K562 (cell line): ENCODE results near the gene TEX13C. TPM values are rescaled to one million over a fixed set of nuclear protein-coding genes. Genes with fewer than 3 reads are reported as not detected.

Experiments
- ATAC-seq: fragments of 200-7000 bp; cut with Tn5 transposase; 3 replicates; pipeline ENCODE4 v1.9.1; 2020; ENCODE audit warnings: moderate library complexity
- BruUV-seq: library from RNA; stranded (reverse); fragments of 400-500 nt; replicated peaks from 2 replicates; lab custom pipeline; 2021; lab: Mats Ljungman, UMichigan
- CTCF ChIA-PET: fragments of 300-600 bp; formaldehyde crosslinking; extraction: SDS; loops from one replicate; lab custom pipeline; 2021; ENCODE audit warnings: low intra/inter-chr PET ratio; lab: Yijun Ruan, JAX
- POLR2A ChIA-PET: fragments of 300-600, 350-650 bp; sonication (Branson Sonifier 250); formaldehyde crosslinking; extraction: SDS; loops from one replicate; lab custom pipeline; 2021; ENCODE audit warnings: antibody characterized with exemption, inconsistent platforms; lab: Yijun Ruan, JAX
- DNase-seq, 4 experiments: peaks; one replicate each; pipeline versions ENCODE4 v3.0.0 to v3.0.0-alpha.2; 2011 to 2018; ENCODE audit warnings: low spot score in 3 of 4, mixed read lengths in 3 of 4; ENCODE audit errors: extremely low read depth in 1 of 4
- FAIRE-seq: peaks from 2 replicates; lab custom pipeline; 2011; peaks lifted over from hg19 to GRCh38; lab: Jason Lieb, UNC
- H2AFZ ChIP-seq: 2 replicates; pipeline ENCODE4 v1.6.0; 2011; ENCODE audit warnings: low read depth, low read length, control low read depth, inconsistent platforms
- H3K27ac ChIP-seq: fragments of 200-600 bp; 3 replicates; pipeline ENCODE4 v1.8.0; 2011; ENCODE audit warnings: low read depth, mild to moderate bottlenecking, control low read depth, inconsistent platforms, low read length, moderate library complexity, mixed read lengths; ENCODE audit errors: extremely low read depth
- H3K27me3 ChIP-seq, 2 experiments: fragments of 300-600 bp in 1 of 2; 2 replicates in 1 of 2; 3 replicates in 1 of 2; pipeline versions ENCODE4 v1.6.0 to v1.8.0; 2011; ENCODE audit warnings: inconsistent platforms in 2 of 2, low read length in 2 of 2, mild to moderate bottlenecking in 1 of 2, mixed read lengths in 1 of 2, moderate library complexity in 1 of 2; ENCODE audit not compliant: control insufficient read depth in 2 of 2, insufficient read depth in 2 of 2
- H3K36me3 ChIP-seq: fragments of 300-600 bp; 3 replicates; pipeline ENCODE4 v1.8.0; 2011; ENCODE audit warnings: mild to moderate bottlenecking, low read length, inconsistent platforms; ENCODE audit not compliant: control insufficient read depth, insufficient read depth
- H3K4me1 ChIP-seq, 2 experiments: fragments of 200-600 bp in 1 of 2; replicated peaks in 1 of 2; 2 replicates in 1 of 2; 3 replicates in 1 of 2; pipeline versions ENCODE4 v1.5.1 to v1.8.0; 2011; ENCODE audit warnings: inconsistent platforms in 2 of 2, low read length in 2 of 2, mild to moderate bottlenecking in 1 of 2, mixed read lengths in 1 of 2, moderate library complexity in 1 of 2; ENCODE audit not compliant: control insufficient read depth in 2 of 2, insufficient read depth in 2 of 2
- H3K4me2 ChIP-seq: 2 replicates; pipeline ENCODE4 v1.6.1; 2011; ENCODE audit warnings: low read length, control low read depth, inconsistent platforms, mixed read lengths; ENCODE audit not compliant: insufficient read depth
- H3K4me3 ChIP-seq: fragments of 200-600 bp; sonication (generic), shearing (Covaris generic); 2 replicates; pipeline ENCODE4 v1.5.1; 2016; ENCODE audit warnings: control low read depth, inconsistent platforms
- H3K79me2 ChIP-seq: fragments of 200-600 bp; 3 replicates; pipeline ENCODE4 v1.8.0; 2011; ENCODE audit warnings: low read length, inconsistent platforms; ENCODE audit not compliant: control insufficient read depth, insufficient read depth
- H3K9ac ChIP-seq, 2 experiments: 2 replicates each; pipeline versions ENCODE4 v1.6.0 to v1.6.1; 2011; ENCODE audit warnings: low read depth in 2 of 2, low read length in 2 of 2, control low read depth in 1 of 2, inconsistent platforms in 1 of 2, mild to moderate bottlenecking in 1 of 2, mixed read lengths in 1 of 2; ENCODE audit not compliant: insufficient read depth in 1 of 2
- H3K9me1 ChIP-seq: one replicate; pipeline ENCODE4 v1.6.0; 2011; ENCODE audit warnings: inconsistent platforms, mild to moderate bottlenecking, low read length, moderate library complexity; ENCODE audit not compliant: control insufficient read depth, insufficient read depth
- H3K9me3 ChIP-seq: replicated peaks from 2 replicates; pipeline ENCODE4 v1.5.1; 2011; ENCODE audit warnings: low read depth, low read length, inconsistent platforms; ENCODE audit not compliant: control insufficient read depth, insufficient read depth
- H4K20me1 ChIP-seq: replicated peaks from 2 replicates; pipeline ENCODE4 v1.6.1; 2011; ENCODE audit warnings: low read length, inconsistent platforms, mixed read lengths; ENCODE audit not compliant: control insufficient read depth, insufficient read depth
- CC2D1A ChIP-seq: fragments of 450-650 bp; IDR thresholded peaks from 2 replicates; pipeline ENCODE4 v1.6.1; 2017; ENCODE audit warnings: mild to moderate bottlenecking
- CREB5 ChIP-seq: fragments of 250-450 bp; sonication (Bioruptor Pico); IDR thresholded peaks from 2 replicates; pipeline ENCODE4 v1.5.0; 2020; ENCODE audit warnings: mild to moderate bottlenecking
- DPF2 ChIP-seq: fragments of 450-650 bp; IDR thresholded peaks from 2 replicates; pipeline ENCODE4 v1.6.1; 2016
- ELK3 ChIP-seq: fragments of 450-650 bp; formaldehyde crosslinking; IDR thresholded peaks from 2 replicates; pipeline ENCODE4 v1.4.0; 2020; ENCODE audit warnings: mild to moderate bottlenecking
- EZH2 ChIP-seq: IDR thresholded peaks from 2 replicates; pipeline ENCODE4 v1.6.1; 2012; ENCODE audit warnings: low read depth, mild to moderate bottlenecking, inconsistent platforms, low read length, borderline replicate concordance
- HES1 ChIP-seq: fragments of 450-650 bp; IDR thresholded peaks from 2 replicates; pipeline ENCODE4 v1.6.1; 2016; ENCODE audit warnings: low read depth, mild to moderate bottlenecking, moderate library complexity
- HNRNPL ChIP-seq: fragments of 200-400 bp; formaldehyde crosslinking; IDR thresholded peaks from 2 replicates; pipeline ENCODE4 v1.6.1; 2017; ENCODE audit warnings: low read depth, mild to moderate bottlenecking, low read length
- PURB ChIP-seq: sonication (generic); formaldehyde crosslinking; IDR thresholded peaks from 2 replicates; pipeline ENCODE4 v1.9.0; 2021; ENCODE audit warnings: low read depth, mild to moderate bottlenecking, missing genetic modification reagents
- RFX7 ChIP-seq: fragments of 250-450 bp; sonication (Bioruptor Pico); IDR thresholded peaks from 2 replicates; pipeline ENCODE4 v1.5.1; 2021; ENCODE audit warnings: mild to moderate bottlenecking
- SMARCA5 ChIP-seq: fragments of 450-650 bp; IDR thresholded peaks from 2 replicates; pipeline ENCODE4 v1.6.1; 2016
- ZBTB12 ChIP-seq: fragments of 250-450 bp; sonication (Bioruptor Pico); IDR thresholded peaks from 2 replicates; pipeline ENCODE4 v1.4.0; 2020
- ZNF140 ChIP-seq: fragments of 250-450 bp; sonication (Bioruptor Pico); IDR thresholded peaks from 2 replicates; pipeline ENCODE4 v1.8.0; 2021; ENCODE audit warnings: moderate library complexity, mild to moderate bottlenecking, inconsistent platforms
- ZNF696 ChIP-seq: fragments of 250-450 bp; sonication (Bioruptor Pico); conservative IDR thresholded peaks from 2 replicates; pipeline ENCODE4 v1.4.0; 2020; ENCODE audit warnings: mild to moderate bottlenecking, moderate library complexity
- WGBS: fragments of 100-300 bp; shearing (Covaris generic); methylation state at CpG from one replicate; pipeline ENCODE4 v1.1.6; 2016; ENCODE audit warnings: low coverage, mixed read lengths; ENCODE audit not compliant: insufficient coverage; ENCODE audit errors: missing lambda C conversion rate; 5-methylcytosine and 5-hydroxymethylcytosine counted together
- in situ Hi-C: fragments of 300-500 bp; cut with MboI; formaldehyde crosslinking; loops from 4 replicates; pipeline ENCODE4 v1.15.0; 2018; ENCODE audit warnings: inconsistent platforms, mixed read lengths
- intact Hi-C: fragments of 100-400 bp; cut with micrococcal nuclease; formaldehyde crosslinking; loops from 2 replicates; pipeline ENCODE4 v1.14.2; 2022
- polyA plus RNA-seq, 8 experiments: library from polyadenylated mRNA; depleted of rRNA in 4 of 8; stranded (reverse) in 5 of 8; unstranded in 3 of 8; fragments of >200 nt; fragmentation: Nextera tagmentation in 2 of 8; fragmentation: Illumina TruSeq in 1 of 8; extraction: Ambion mirVana in 2 of 8; extraction: Trizol in 1 of 8; gene quantifications; 2 replicates each; pipeline versions ENCODE4 v1.2.1 to v1.2.3, GENCODE V29; 2011 to 2014; ENCODE audit warnings: inconsistent platforms in 1 of 8, missing spikeins in 1 of 8
- total RNA-seq, 7 experiments: library from RNA; depleted of rRNA in 6 of 7; stranded (reverse); fragments of >200 nt in 6 of 7; fragmentation: Illumina TruSeq in 2 of 7; extraction: Trizol in 2 of 7; gene quantifications; 2 replicates each; pipeline versions ENCODE4 v1.2.1 to v1.2.3, GENCODE V29; 2011 to 2021; ENCODE audit warnings: low replicate concordance in 1 of 7

Gene TEX13C
- total and polyA plus RNA-seq, 9 of the 15 experiments (the other 6 are each of a cell fraction or from before 2014, with no cell fraction given) = not detected

- H3K9me3 ChIP-seq = no peaks in the 10 kb centered on the region
- no peak overlapping the region for H3K4me3 ChIP-seq
- WGBS = 29% methylated on average over 1 of the region's 3 CpGs
- no peak overlapping the region for H2AFZ ChIP-seq
- no peak for DNase-seq
- H3K4me1 ChIP-seq = no peaks in the 10 kb centered on the region; a peak in 1 of 5 replicates
- no peaks in the 10 kb centered on the region for H3K36me3 ChIP-seq
- no peak for ATAC-seq
- H3K27me3 ChIP-seq = no peaks in the 10 kb centered on the region
- BruUV-seq = no TSS peak
- ChIA-PET CTCF (interaction anchor here (0.6 kb wide), 1 partner anchor 121 kb away, joined by 3 read pairs; no protein-coding TSS in a partner anchor), POLR2A (interaction anchor here (0.6 kb wide), 1 partner anchor 55 kb away, joined by 3 read pairs; no protein-coding TSS in a partner anchor)
- no peak overlapping the region for H3K9ac ChIP-seq
- H3K9me1 ChIP-seq = no peaks in the 10 kb centered on the region
- no peak overlapping the region for H3K27ac ChIP-seq
- H3K79me2 ChIP-seq = no peaks in the 10 kb centered on the region
- H3K4me2 ChIP-seq = no peak overlapping the region
- intact Hi-C loops (no loop called here), in situ Hi-C loops (no loop called here)
- H4K20me1 ChIP-seq = no peaks in the 10 kb centered on the region
- no peak for FAIRE-seq
- TF ChIP-seq PURB (no peak), ELK3 (CRISPR knock-in tag) (no peak), ZNF140 (CRISPR knock-in tag) (no peak), HNRNPL (no peak), DPF2 (no peak), ZNF696 (no peak), CC2D1A (no peak), ZBTB12 (CRISPR knock-in tag) (no peak), HES1 (no peak), EZH2 (no peak), CREB5 (CRISPR knock-in tag) (no peak), RFX7 (CRISPR knock-in tag) (no peak), SMARCA5 (no peak)
These were observed 32.4 kb upstream of the TEX13C start for GRCh38 chrX:125287282-125287681.
